HG02571 (cell line): ENCODE measurements around the gene TAF4.

Experiments used
- ATAC-seq: cut with Tn5 transposase; IDR thresholded peaks from one replicate; pipeline ENCODE4 v1.9.1; 2021; ENCODE audit warnings: mild to moderate bottlenecking, moderate library complexity; ENCODE audit not compliant: unreplicated experiment

The TAF4 gene

GRCh38 chr20:62044631-62045030 lies 21.1 kb downstream of the TAF4 start:
- ATAC-seq, result no peak

GRCh38 chr20:62043131-62043914 lies 22.4 kb downstream of the TAF4 start:
- ATAC-seq, result no peak

- no peak for ATAC-seq
Measured at GRCh38 chr20:62042025-62042820, 23.5 kb downstream of the TAF4 start.

GRCh38 chr20:62040933-62041332 lies 24.7 kb downstream of the TAF4 start:
- no peak for ATAC-seq

- ATAC-seq, result no peak
Measured at GRCh38 chr20:62040381-62040922, 25.2 kb downstream of the TAF4 start.

GRCh38 chr20:62039738-62040137 lies 25.9 kb downstream of the TAF4 start:
- ATAC-seq, result no peak

- no peak for ATAC-seq
Measured at GRCh38 chr20:62032609-62033368, 32.9 kb downstream of the TAF4 start.

GRCh38 chr20:62031462-62032092 lies 34.1 kb downstream of the TAF4 start:
- ATAC-seq, result no peak

- no peak for ATAC-seq
Measured at GRCh38 chr20:62030834-62031434, 34.7 kb downstream of the TAF4 start.

GRCh38 chr20:62030357-62030756 lies 35.3 kb downstream of the TAF4 start:
- ATAC-seq, result no peak

- ATAC-seq, result no peak
Measured at GRCh38 chr20:62029949-62030348, 35.7 kb downstream of the TAF4 start.

- no peak for ATAC-seq
Measured at GRCh38 chr20:62029296-62029695, 36.4 kb downstream of the TAF4 start.

- no peak for ATAC-seq
Measured at GRCh38 chr20:62028384-62028783, 37.3 kb downstream of the TAF4 start.

GRCh38 chr20:62027698-62028321 lies 37.9 kb downstream of the TAF4 start:
- no peak for ATAC-seq

- no peak for ATAC-seq
Measured at GRCh38 chr20:62027116-62027515, 38.6 kb downstream of the TAF4 start.

- no peak for ATAC-seq
Measured at GRCh38 chr20:62026564-62026856, 39.2 kb downstream of the TAF4 start.

- ATAC-seq, result no peak
Measured at GRCh38 chr20:62025832-62026563, 39.7 kb downstream of the TAF4 start.

- no peak for ATAC-seq
Measured at GRCh38 chr20:62025394-62025793, 40.3 kb downstream of the TAF4 start.

- ATAC-seq, result no peak
Measured at GRCh38 chr20:62023935-62024334, 41.7 kb downstream of the TAF4 start.
